Stimulated activated CD8-positive, alpha-beta memory T cell treated with anti-CD3 and anti-CD28 coated beads, Interleukin-2, amount 100 ng/mL, for 1 hour (primary cell): Measurements from ENCODE around the gene GRIK2.

Source experiments
- DNase-seq, 2 donors: peaks; one replicate each; pipeline ENCODE4 v3.0.0-alpha.2; 2020; ENCODE audit warnings: low read depth in 2 of 2

The GRIK2 gene

DNA sequence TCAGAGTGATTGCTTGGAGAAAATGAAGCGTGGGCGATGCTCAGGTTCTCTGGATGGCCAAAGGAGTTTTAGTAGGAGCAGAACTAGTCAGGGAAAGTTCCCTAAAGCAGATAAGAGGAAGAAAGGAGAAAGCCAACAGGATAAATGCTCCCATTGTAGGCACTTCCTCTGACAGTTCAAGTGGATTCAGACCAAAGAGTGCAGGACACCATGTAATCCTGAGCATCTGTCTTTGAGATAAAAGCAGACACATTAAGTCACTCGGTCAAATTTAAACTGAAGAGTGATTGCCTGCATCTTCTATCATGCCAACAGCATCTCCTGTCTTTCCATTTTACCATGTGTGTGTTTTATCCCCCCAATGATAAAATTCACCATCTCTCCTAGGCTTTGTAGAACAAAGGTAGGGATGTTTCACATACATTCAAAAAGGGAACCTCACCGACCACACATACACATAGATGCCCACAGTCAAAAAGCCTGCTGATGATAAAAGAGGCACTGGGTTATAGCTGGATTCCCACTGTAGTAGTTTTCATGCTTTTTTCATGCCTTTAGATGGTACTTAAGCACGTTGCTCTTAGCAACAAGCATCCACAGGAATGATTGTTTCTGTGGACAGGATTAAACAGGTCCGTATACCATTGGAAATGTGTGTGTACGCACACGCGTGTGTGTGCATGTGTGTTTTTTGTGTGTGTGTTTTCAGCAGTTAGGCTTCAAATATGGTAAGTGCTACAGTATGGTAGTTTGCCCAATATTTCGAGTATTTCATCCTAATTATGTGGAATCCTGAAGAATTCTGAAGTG, 7.0 kb downstream of the GRIK2 start:
- no peak for DNase-seq

- DNase-seq, result no peak
These were observed 7.7 kb downstream of the GRIK2 start for GRCh38 chr6:101401171-101401570.

GRCh38 chr6:101401792-101402621, 8.5 kb downstream of the GRIK2 start:
- no peak for DNase-seq

- DNase-seq, result no peak
These were observed 9.1 kb downstream of the GRIK2 start for GRCh38 chr6:101402622-101403031.

DNA sequence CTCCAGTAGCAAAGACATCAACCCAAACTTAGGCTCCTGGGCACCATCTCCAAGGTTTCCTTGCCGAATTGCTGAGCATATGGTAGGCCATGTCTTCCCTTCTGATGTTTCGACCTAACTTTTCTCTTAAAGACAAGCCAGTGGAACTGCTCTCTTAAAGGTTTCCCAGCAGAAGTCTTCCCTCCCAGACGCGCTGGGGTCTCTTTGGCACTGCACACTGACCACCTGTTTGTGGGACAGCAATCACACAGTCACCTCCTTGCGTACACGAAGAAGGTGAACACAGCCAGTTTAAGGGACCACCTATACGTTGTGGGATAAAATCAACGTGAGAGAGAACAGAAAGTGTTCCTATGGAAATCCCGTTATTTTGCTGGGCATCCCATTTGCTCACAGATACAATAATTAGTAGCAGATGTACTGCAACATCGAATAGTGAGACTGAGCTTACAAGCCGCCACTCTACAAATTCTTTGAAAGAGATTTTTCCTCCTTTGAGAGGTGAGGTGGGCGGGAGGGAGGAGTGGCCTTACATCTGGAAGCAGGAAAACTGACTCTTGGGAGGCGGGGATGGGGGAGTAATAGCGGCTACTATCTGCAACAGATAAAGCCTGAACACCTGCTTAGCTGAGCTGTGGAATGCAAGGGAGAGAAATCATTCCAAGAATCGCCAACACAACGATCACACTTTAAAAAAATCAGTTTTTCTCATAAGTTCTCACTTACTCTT, 9.9 kb downstream of the GRIK2 start:
- DNase-seq, result no peak

- no peak for DNase-seq
These were observed 11.3 kb downstream of the GRIK2 start for GRCh38 chr6:101404775-101405174.

DNA sequence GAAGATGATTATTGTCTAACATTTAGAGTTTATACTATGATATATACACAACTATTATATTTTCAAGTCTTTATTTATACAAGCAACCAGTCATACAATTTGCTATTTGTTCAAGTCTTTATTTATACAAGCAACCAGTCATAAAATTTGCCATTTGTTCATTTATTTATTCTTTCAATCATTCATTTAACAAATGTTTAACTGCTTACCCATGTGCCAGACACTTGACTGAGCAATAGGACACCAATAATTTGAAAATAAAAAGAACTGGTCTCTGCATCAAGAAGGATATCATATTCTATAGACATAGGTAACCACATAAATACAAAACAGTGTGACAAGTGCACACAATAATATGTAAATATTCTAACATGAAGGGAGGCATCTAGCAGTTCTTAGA, 20.3 kb downstream of the GRIK2 start:
- DNase-seq, result no peak

DNA sequence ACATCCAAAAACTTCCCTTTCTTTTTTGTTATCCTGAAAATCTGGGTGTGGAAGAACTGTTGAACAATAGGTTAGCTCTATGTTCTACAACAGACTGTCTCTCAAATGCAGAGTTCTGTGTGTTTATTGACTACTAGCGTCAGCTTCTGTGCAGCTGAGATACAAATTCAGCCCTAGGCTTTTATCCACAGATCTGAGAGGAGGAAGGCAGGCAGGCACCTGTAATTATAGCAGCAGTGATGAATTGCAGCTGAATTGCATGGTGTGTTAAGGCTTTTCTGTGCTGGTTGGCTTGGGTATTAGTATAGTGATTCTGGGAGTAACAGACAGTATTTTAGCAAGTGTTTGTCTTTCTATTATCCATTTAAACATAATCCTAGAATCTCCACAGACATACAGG, 24.4 kb downstream of the GRIK2 start:
- DNase-seq, result no peak

DNA sequence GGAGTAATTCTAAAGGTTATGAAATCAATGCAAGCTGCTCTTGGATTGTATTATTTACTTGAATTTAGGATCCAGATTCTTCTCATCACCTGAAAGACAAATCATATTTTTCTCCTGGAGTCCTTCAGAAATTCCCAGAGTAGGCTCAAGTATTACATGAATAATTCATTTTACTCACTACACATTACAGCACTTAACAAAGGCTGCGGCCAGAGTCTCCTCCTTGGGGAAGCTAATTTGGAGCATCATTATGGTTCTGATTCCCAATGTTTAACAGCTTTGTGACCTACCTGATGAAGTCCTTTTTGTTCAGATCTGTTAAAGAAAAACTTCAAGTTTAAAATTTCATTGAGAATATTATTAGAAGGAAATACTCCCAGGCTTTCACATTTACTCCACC, 28.7 kb downstream of the GRIK2 start:
- no peak for DNase-seq

DNA sequence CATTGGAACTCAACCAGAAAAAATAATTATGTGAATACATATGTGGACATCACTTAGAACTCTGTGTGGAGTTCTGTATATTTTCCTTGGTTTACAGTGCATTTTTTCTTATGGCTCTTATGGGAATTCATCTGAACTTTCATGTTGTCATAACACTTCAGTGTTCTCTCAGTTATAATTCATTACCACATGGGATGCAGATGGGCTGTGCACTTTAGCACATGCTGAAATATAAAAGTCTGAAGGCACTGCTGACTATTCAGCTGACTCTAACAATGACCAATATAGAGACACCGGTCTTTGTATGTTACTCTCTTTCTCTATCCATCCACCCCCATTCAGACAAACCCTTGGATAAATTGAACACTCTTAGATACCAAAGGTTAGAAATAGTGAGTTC, 29.3 kb downstream of the GRIK2 start:
- no peak for DNase-seq

DNA sequence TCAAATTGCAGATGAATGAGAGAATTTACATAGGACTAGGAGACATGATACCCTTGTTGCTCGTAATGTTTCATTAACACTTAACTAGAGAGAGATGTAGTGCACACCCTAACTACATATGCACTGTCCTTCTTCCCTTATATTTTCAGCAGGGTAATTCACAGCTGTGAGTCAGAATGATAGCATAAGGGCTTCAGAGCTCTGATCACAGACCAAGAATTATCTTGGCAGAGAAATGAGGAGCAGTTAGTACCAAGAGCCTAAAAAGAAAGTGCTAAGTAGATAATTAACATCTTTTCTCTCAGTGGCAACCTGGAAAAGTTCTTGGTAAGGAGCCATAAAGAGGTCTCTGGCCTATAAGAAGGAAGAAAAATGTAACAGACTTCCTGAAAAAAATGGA, 35.8 kb downstream of the GRIK2 start:
- no peak for DNase-seq

- no peak for DNase-seq
These were observed 36.3 kb downstream of the GRIK2 start for GRCh38 chr6:101429845-101430244.

DNA sequence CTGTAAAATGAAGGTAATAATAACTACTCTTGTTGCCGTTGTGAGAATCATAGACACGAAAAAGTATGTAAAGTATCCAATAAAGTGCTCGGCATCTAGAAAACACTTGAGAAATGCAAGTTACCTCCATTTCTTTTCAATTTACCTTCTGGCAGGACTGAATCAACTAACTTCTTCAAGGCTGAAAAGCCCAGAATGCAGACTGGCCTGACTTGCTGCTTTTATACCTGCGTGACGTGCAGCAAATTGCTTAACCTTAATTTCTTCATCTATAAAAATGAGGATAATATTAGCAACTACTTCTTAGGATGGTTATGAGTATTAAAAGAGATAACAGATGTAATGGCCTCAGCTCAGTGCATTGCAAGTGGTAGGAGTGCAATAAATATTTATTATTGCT, 39.6 kb downstream of the GRIK2 start:
- no peak for DNase-seq

DNA sequence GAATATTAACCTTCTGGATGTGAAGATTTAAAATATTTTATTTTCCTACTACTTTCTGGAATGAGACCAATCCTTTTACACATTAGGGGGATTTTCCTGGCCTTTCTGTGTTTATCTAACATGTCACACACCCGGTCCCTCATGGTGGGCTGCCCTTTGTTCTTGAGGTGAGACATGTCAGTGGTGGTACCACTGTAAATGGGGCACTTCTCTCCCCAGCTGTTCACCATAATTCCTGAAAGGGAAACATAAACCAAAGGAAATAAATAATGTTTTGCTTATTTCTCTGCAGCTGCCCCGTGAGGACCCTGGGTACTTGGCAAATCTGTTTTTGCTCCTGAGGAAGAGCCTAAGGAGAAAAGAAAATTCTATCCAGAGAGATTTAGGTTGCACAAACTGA, 41.1 kb downstream of the GRIK2 start:
- DNase-seq, result no peak

- DNase-seq, result no peak
These were observed 41.5 kb downstream of the GRIK2 start for GRCh38 chr6:101435038-101435437.

- no peak for DNase-seq
These were observed 46.3 kb downstream of the GRIK2 start for GRCh38 chr6:101439790-101440189.

DNA sequence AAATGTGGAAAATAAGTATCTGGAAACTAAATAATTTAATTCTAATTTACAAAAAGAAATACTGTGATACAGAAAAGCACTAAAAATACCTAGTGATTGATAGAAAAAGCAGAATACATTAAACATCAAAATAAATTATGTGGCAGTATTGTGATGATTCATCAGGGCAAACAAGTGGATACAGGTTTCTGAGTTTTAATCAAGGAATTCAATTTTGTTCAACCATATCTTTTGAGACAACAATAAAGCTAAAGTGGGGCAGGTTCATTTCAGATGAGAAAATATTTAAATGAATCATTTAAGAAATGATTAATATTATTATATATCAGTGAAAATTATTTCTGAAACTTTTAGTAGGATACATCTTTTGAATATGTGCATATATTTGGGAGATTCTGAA, 49.8 kb downstream of the GRIK2 start:
- DNase-seq, result no peak

DNA sequence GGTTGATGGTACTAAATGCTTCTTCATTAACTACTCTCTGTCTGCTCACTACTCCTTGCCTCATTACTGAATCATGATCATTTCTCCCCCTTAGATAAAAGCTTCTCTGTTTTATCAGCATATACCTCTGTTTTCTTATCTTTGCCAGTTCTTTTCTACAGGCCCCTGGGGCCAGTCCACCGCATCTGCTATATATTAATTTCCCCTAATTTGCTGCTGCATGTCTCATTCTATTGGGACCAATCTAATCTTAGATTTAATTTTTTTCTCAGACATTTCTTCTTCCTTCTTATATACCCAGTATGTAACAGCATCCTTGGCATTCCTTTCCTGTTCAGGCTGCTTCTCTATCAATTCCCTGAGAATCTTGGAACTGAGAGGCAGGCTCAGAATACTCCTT, 51.2 kb downstream of the GRIK2 start:
- no peak for DNase-seq

DNA sequence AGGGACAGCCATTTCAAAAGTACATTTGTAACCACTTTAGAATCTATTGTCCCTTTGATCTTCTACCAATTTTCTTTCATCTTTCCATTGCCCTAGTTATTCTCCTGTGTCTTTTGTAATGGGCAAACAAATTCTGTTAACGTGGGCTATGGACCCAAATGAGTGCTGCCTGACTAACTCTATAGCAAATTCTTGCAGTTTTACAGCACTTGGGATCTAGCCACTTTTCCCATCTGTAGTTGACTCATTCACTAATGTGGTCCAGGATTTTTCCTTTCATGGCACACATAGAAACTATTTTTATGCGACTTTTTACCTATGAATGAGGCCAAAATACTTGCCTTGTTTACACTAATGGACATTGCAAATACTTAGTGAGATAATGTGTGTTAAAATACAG, 52.0 kb downstream of the GRIK2 start:
- no peak for DNase-seq

DNA sequence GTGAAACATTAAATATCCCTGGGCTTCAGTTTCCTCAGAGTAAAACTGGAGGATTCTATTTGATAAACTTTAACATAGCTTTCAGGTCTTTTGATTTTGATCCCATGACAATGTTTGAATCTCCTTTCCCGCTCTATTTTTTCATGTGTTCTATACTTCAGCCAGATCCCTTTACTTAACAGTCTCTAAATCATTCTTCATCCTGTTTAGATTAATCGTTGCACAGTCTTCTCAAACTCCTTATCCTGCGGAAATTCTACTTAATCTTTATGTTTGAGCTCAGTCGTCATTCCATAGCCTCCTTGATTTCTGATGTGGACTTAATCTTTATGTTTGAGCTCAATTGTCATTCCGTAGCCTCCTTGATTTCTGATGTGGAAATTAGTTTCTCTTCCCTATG, 57.4 kb downstream of the GRIK2 start:
- DNase-seq, result no peak

GRCh38 chr6:101451981-101452380, 58.5 kb downstream of the GRIK2 start:
- DNase-seq, result no peak

DNA sequence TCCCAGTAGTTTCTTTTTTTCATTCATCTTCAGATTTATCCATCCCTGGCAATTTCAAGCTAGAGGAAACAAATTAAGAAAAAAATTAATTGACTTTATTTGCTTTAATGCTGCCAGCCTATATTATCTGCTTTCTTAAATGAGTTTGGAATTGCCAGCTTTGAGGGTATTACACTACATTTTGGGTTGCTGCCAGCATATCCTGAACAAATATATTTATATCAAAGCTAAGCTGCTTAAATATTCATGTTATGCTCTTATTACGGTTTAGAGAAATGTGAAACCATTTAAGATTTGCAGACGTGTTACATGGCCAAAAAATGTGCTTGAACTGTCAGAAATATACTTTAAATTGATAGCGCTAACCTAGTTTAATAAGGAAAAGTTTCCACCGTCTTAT, 59.7 kb downstream of the GRIK2 start:
- DNase-seq, result no peak
